ENCODE data around the gene AMIGO1. TPM values are rescaled to one million over a fixed set of nuclear protein-coding genes. Genes with fewer than 3 reads are reported as not detected.

AMIGO1 gene
- total RNA-seq, 1 experiment from 2014 or later, result 1.5 TPM

DNA sequence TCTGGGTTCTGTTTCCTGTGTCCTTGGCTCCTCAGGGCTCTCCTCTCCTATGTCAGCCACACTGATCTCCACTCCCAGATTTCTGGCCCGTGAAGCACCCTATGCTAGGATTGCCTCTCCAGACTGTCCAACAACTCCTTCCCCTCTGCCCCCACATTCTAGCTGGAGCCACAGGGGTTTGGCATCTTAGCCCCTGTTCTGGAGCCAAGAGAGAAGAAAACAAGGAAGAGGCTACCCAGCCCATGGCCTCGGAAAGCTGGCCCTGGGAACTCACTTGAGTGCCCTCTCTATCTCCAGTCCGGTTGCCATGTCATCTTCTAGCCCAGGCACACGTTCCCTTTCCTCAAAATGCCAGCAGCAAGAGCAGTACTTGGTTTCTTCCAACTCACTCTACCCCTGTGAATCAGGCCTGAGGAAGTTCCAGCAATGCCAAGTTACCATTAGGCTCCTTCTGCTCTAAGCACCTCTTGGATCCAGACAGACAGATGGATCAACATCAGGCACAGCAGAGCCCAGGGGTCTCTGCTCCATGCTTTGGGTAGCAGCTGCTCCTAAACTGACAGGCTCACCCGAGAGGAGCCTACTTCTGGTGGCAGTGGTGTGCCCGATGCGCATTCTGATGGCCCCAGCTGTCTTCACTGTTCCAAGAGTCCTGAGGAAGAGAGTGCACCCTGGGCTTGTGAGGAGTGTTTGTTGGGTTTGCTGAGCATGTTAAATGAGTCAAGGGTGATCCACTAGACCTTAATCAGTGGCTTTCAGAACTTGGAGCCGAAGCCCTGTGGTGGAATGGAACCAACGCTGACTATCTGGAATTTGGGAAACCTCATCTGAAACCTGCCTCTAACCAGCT, 18.5 kb upstream of the AMIGO1 start:
- H3K36me3 Mint-ChIP-seq (ENCODE audit: insufficient read depth, unreplicated experiment), result peaks cover 5% of the 10 kb centered on the region
- CTCF ChIA-PET, result no interaction called here
- H3K27ac Mint-ChIP-seq (ENCODE audit: unreplicated experiment), result no peak overlapping the region
- peaks cover 72% of the 10 kb centered on the region for H3K27me3 Mint-ChIP-seq (ENCODE audit: unreplicated experiment)
- peaks cover 6% of the 10 kb centered on the region for H3K4me1 Mint-ChIP-seq (ENCODE audit: low read depth, unreplicated experiment)
- no peak overlapping the region for H3K4me3 Mint-ChIP-seq (ENCODE audit: low read depth, unreplicated experiment)
- TF ChIP-seq, protein P1, sequence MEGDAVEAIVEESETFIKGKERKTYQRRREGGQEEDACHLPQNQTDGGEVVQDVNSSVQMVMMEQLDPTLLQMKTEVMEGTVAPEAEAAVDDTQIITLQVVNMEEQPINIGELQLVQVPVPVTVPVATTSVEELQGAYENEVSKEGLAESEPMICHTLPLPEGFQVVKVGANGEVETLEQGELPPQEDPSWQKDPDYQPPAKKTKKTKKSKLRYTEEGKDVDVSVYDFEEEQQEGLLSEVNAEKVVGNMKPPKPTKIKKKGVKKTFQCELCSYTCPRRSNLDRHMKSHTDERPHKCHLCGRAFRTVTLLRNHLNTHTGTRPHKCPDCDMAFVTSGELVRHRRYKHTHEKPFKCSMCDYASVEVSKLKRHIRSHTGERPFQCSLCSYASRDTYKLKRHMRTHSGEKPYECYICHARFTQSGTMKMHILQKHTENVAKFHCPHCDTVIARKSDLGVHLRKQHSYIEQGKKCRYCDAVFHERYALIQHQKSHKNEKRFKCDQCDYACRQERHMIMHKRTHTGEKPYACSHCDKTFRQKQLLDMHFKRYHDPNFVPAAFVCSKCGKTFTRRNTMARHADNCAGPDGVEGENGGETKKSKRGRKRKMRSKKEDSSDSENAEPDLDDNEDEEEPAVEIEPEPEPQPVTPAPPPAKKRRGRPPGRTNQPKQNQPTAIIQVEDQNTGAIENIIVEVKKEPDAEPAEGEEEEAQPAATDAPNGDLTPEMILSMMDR (IDR thresholded peaks at IDR 0.05; ENCODE audit: unreplicated experiment), result no peak
- intact Hi-C loops (cut with micrococcal nuclease; ENCODE audit: unreplicated experiment), result no loop called here
- DNase-seq, result no peak
- BruUV-seq (replicated peaks), result no TSS peak
- no peaks in the 10 kb centered on the region for H3K9me3 Mint-ChIP-seq (ENCODE audit: low read depth, unreplicated experiment)

DNA sequence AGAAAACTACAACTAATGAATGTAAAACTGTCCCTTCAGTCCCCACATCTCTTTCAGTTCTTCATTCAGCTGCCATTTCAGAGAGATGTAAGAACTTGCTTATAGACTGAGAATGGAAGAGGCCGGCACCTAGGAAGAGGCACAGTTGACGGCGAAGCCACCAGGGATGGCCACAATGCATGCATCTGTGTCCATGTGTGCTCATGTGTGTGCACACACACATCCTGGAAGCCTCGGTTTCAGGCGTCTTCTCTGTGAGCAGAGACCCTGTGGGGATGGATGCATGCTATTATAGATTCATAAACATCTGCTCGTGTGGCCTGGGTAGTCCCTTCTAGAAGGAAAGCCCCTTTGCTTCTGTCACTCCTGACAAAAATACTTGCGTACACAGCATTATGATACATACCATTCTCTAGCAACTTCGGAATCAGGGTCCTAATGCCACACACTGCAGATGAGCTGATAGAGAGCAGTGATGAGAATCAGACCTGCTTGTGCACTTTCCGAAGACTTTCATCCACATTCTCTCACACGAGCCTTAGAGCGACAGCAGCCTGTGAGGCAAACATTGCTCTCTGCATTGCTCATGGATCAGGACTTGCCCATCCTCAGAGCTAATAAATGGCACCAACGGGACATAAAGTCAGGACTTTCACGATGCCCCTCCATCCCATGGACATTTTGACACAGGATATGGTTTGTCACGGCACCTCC, 17.7 kb upstream of the AMIGO1 start:
- no peak for DNase-seq
- BruUV-seq (replicated peaks), result no TSS peak
- no peaks in the 10 kb centered on the region for H3K36me3 Mint-ChIP-seq (ENCODE audit: insufficient read depth, unreplicated experiment)
- TF ChIP-seq, protein P1 (IDR thresholded peaks at IDR 0.05; ENCODE audit: unreplicated experiment), result no peak
- intact Hi-C loops (cut with micrococcal nuclease; ENCODE audit: unreplicated experiment), result no loop called here
- no peak overlapping the region for H3K27ac Mint-ChIP-seq (ENCODE audit: unreplicated experiment)
- H3K27me3 Mint-ChIP-seq (ENCODE audit: unreplicated experiment), result peaks cover 81% of the 10 kb centered on the region
- no peaks in the 10 kb centered on the region for H3K4me1 Mint-ChIP-seq (ENCODE audit: low read depth, unreplicated experiment)
- H3K9me3 Mint-ChIP-seq (ENCODE audit: low read depth, unreplicated experiment), result no peaks in the 10 kb centered on the region
- no peak overlapping the region for H3K4me3 Mint-ChIP-seq (ENCODE audit: low read depth, unreplicated experiment)
- CTCF ChIA-PET, result no interaction called here

DNA sequence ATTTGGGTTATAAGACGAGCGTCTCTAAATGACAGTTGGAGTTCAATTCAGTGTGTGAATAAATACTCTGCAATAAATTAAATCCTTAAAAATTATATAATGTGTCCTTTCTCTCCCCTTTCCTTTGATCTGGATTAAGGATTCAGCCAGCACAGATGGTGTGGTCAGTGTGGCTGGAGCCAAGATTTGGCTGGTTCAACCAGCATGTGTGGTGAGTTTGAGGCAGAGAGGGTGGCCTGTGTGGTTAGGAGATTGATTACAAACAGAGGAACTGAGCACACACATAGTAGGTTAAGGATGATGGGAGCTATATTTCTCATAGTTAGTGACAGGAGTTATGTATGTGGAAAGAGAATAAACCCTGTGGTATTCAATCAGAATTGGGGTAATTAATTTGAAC, 14.2 kb upstream of the AMIGO1 start:
- no peaks in the 10 kb centered on the region for H3K36me3 Mint-ChIP-seq (ENCODE audit: insufficient read depth, unreplicated experiment)
- no peaks in the 10 kb centered on the region for H3K9me3 Mint-ChIP-seq (ENCODE audit: low read depth, unreplicated experiment)
- no peaks in the 10 kb centered on the region for H3K4me1 Mint-ChIP-seq (ENCODE audit: low read depth, unreplicated experiment)
- peaks cover 68% of the 10 kb centered on the region for H3K27me3 Mint-ChIP-seq (ENCODE audit: unreplicated experiment)
- no TSS peak for BruUV-seq (replicated peaks)
- no peak overlapping the region for H3K4me3 Mint-ChIP-seq (ENCODE audit: low read depth, unreplicated experiment)
- DNase-seq, result no peak
- CTCF ChIA-PET, result no interaction called here
- no peak overlapping the region for H3K27ac Mint-ChIP-seq (ENCODE audit: unreplicated experiment)
- intact Hi-C loops (cut with micrococcal nuclease; ENCODE audit: unreplicated experiment), result no loop called here
- TF ChIP-seq, protein P1 (IDR thresholded peaks at IDR 0.05; ENCODE audit: unreplicated experiment), result no peak

DNA sequence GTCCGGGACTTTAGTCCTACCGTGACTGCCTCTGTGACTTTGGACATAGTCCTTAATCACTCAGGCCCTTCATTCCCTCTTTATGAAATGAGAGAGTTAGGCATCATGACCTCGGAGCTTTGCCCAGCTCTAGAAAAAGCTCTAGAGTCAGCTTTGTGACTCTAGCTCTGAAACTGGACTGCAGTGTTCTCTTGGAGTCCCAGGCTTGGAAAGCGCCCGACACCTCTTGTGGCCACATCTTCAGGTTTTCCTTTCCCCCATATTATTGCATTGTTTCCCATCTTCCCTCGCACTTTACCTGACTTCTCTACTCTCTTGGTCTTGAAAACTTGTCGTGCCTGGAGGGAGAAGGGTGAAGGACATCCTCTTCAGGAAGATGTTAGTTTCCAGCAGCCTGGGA, 12.5 kb upstream of the AMIGO1 start:
- no peak overlapping the region for H3K27ac Mint-ChIP-seq (ENCODE audit: unreplicated experiment)
- H3K9me3 Mint-ChIP-seq (ENCODE audit: low read depth, unreplicated experiment), result no peaks in the 10 kb centered on the region
- no peaks in the 10 kb centered on the region for H3K36me3 Mint-ChIP-seq (ENCODE audit: insufficient read depth, unreplicated experiment)
- TF ChIP-seq, protein P1 (IDR thresholded peaks at IDR 0.05; ENCODE audit: unreplicated experiment), result no peak
- no TSS peak for BruUV-seq (replicated peaks)
- CTCF ChIA-PET, result no interaction called here
- H3K4me3 Mint-ChIP-seq (ENCODE audit: low read depth, unreplicated experiment), result no peak overlapping the region
- peaks cover 51% of the 10 kb centered on the region for H3K27me3 Mint-ChIP-seq (ENCODE audit: unreplicated experiment)
- H3K4me1 Mint-ChIP-seq (ENCODE audit: low read depth, unreplicated experiment), result peaks cover under 1% of the 10 kb centered on the region
- DNase-seq, result no peak
- intact Hi-C loops (cut with micrococcal nuclease; ENCODE audit: unreplicated experiment), result no loop called here
